MM.1S (cell line): ENCODE measurements around the gene KLHL36.

Source experiments
- DNase-seq: peaks from one replicate; pipeline ENCODE4 v3.0.0-alpha.2; 2015
- H2AFZ ChIP-seq: fragments of 300-600 bp; sonication (generic); 2 replicates; pipeline ENCODE4 v1.6.0; 2016; ENCODE audit warnings: antibody characterized with exemption, low read length
- H3F3A ChIP-seq: fragments of 300-600 bp; sonication (generic); 2 replicates; pipeline ENCODE4 v1.6.1; 2016; ENCODE audit warnings: mild to moderate bottlenecking, antibody characterized with exemption, low read length, moderate library complexity, mixed read lengths; ENCODE audit not compliant: insufficient read depth
- H3K27ac ChIP-seq: fragments of 300-600 bp; sonication (generic); 2 replicates; pipeline ENCODE4 v1.5.1; 2016; ENCODE audit warnings: mild to moderate bottlenecking, low read length
- H3K27me3 ChIP-seq: fragments of 300-600 bp; sonication (generic); replicated peaks from 2 replicates; pipeline ENCODE4 v1.6.0; 2016; ENCODE audit warnings: low read length; ENCODE audit not compliant: insufficient read depth
- H3K36me3 ChIP-seq: fragments of 300-600 bp; sonication (generic); replicated peaks from 2 replicates; pipeline ENCODE4 v1.6.1; 2016; ENCODE audit warnings: mild to moderate bottlenecking, low read length, mixed read lengths; ENCODE audit not compliant: insufficient read depth
- H3K4me1 ChIP-seq: fragments of 300-600 bp; sonication (generic); 2 replicates; pipeline ENCODE4 v1.6.1; 2016; ENCODE audit warnings: low read length, mixed read lengths
- H3K4me2 ChIP-seq: fragments of 300-600 bp; sonication (generic); 2 replicates; pipeline ENCODE4 v1.6.0; 2016; ENCODE audit warnings: low read depth, low read length
- H3K4me3 ChIP-seq: fragments of 300-600 bp; sonication (generic); 2 replicates; pipeline ENCODE4 v1.5.1; 2016; ENCODE audit warnings: low read length, mixed read lengths
- H3K79me2 ChIP-seq: fragments of 300-600 bp; sonication (generic); 2 replicates; pipeline ENCODE4 v1.6.1; 2016; ENCODE audit warnings: mixed run types, low read length, mixed read lengths
- H3K9ac ChIP-seq: fragments of 300-600 bp; sonication (generic); 2 replicates; pipeline ENCODE4 v1.6.1; 2016; ENCODE audit warnings: low read length, mixed read lengths
- H3K9me2 ChIP-seq: fragments of 300-600 bp; sonication (generic); replicated peaks from 2 replicates; pipeline ENCODE4 v1.6.1; 2016; ENCODE audit warnings: mild to moderate bottlenecking, low read length, mixed read lengths; ENCODE audit not compliant: insufficient read depth
- H3K9me3 ChIP-seq: fragments of 300-600 bp; sonication (generic); replicated peaks from 2 replicates; pipeline ENCODE4 v1.6.1; 2016; ENCODE audit warnings: mild to moderate bottlenecking, low read length, mixed read lengths; ENCODE audit not compliant: insufficient read depth
- H4K20me1 ChIP-seq: fragments of 300-600 bp; sonication (generic); 2 replicates; pipeline ENCODE4 v1.6.1; 2016; ENCODE audit warnings: mild to moderate bottlenecking, low read length, moderate library complexity, mixed read lengths; ENCODE audit not compliant: insufficient read depth
- CTCF ChIP-seq: fragments of 300-600 bp; sonication (generic); IDR thresholded peaks from 2 replicates; pipeline ENCODE4 v1.5.1; 2016; ENCODE audit warnings: antibody characterized with exemption, low read length, mixed read lengths
- EZH2 ChIP-seq: fragments of 300-600 bp; sonication (generic); optimal IDR thresholded peaks from 2 replicates; pipeline ENCODE3; 2017; ENCODE audit warnings: low read depth, mild to moderate bottlenecking, antibody characterized with exemption, low read length, mixed read lengths
- EZH2phosphoT487 ChIP-seq: fragments of 300-600 bp; sonication (generic); IDR thresholded peaks from 2 replicates; pipeline ENCODE4 v1.6.1; 2018; ENCODE audit warnings: antibody characterized with exemption, low read length

Gene KLHL36

DNA sequence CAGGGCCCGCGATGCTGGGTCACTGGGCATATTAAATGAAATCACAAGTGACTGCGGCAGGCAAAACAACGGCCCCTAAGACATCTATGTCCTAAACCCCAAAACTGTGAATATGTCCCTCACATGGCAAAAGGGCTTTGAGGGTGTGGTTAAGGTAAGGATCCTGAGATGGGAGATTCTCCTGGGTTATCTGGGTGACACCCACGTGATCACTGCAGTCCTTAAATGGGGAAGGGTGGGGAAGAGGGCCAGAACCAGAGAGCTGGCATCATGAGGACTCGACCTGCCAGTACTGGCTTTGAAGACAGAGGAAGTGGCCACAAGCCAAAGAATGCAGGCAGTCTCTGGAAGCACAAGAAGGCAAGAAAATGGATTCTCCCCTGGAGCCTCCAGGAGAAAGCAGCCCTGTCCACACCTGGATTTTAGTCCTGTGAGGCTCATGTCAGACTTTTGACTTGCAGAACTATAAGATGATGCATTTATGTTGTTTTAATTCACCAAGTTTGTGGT lies 42.9 kb upstream of the KLHL36 start:
- no peaks in the 10 kb centered on the region for H3K9me3 ChIP-seq
- no peaks in the 10 kb centered on the region for H3K79me2 ChIP-seq
- no peak for DNase-seq
- no peak overlapping the region for H3K9ac ChIP-seq
- H4K20me1 ChIP-seq, result no peaks in the 10 kb centered on the region
- H3F3A ChIP-seq, result no peaks in the 10 kb centered on the region
- H3K27me3 ChIP-seq, result no peaks in the 10 kb centered on the region
- H2AFZ ChIP-seq, result no peak overlapping the region
- no peaks in the 10 kb centered on the region for H3K36me3 ChIP-seq
- H3K4me1 ChIP-seq, result no peaks in the 10 kb centered on the region; the same call in 1 of the 2 replicates
- H3K27ac ChIP-seq, result no peak overlapping the region
- H3K4me2 ChIP-seq, result no peak overlapping the region
- no peak overlapping the region for H3K4me3 ChIP-seq
- no peak for TF ChIP-seq EZH2phosphoT487
- no peak for TF ChIP-seq EZH2
- no peak for TF ChIP-seq CTCF
- no peaks in the 10 kb centered on the region for H3K9me2 ChIP-seq

DNA sequence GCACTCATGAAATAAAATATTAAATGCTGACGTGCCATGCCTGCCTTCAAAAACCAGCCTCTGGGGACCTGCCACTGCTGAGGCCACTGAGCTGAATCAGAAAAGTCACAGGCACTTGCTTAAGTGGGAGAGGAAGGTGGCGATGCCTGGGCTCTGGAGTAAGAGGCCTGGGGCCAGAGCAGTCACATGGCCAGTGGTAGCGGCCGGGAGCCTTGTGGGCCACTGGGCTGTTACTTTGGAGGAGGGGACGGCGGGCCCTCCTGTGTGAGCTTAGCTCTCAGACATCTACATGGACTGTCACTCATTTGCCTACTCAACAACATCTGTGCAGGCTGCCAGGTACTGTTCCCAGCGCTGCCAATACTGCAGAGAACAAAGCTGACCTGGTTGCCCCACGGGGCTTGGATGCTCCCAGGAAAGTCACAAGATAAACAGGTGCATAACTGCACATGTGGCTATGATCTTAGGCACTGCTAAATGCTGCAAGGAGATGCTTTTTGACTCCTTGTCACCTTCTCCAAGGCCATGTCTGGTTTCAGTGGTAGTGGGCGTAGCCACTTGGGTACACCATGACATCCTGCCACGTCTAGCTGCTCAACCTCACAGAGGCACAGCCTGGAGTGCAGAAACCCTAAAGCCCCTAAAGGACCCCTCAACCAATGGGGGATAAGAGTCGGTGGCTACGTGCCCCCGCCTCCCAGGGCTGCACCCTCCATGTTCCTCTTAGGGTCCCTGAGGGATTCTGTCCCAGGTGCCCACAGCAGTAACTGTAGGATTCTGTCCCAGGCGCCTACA lies 42.0 kb upstream of the KLHL36 start:
- Histone ChIP-seq H3K36me3 (no peaks in the 10 kb centered on the region), H3K9me3 (no peaks in the 10 kb centered on the region), H3K9me2 (no peaks in the 10 kb centered on the region), H3K9ac (no peak overlapping the region), H3F3A (no peaks in the 10 kb centered on the region), H3K27me3 (no peaks in the 10 kb centered on the region), H2AFZ (no peak overlapping the region), H4K20me1 (no peaks in the 10 kb centered on the region), H3K27ac (no peak overlapping the region), H3K4me3 (no peak overlapping the region), H3K4me1 (no peaks in the 10 kb centered on the region), H3K79me2 (no peaks in the 10 kb centered on the region), H3K4me2 (no peak overlapping the region)
- TF ChIP-seq CTCF (no peak), EZH2phosphoT487 (no peak), EZH2 (no peak)
- no peak for DNase-seq

DNA sequence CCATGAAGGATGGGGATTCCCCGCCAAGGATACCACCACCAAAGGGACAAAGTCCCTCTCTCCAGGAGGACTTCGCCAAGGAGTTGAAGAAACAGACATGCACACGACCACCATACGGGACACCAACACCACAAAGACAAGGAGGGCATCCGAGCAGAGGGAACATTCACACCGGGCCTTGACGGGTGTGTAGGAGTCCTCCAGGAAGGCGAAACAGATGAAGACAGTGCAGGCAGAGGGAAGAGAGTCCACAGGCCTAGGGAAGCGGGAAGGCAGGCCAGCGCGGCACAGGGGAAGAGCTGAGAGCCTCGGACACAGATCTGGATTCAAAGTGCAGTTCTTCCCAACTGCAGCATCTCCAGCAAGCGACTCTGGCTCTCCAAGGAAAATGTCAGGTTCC lies 41.2 kb upstream of the KLHL36 start:
- DNase-seq, result no peak
- no peaks in the 10 kb centered on the region for H3K9me2 ChIP-seq
- no peaks in the 10 kb centered on the region for H4K20me1 ChIP-seq
- no peaks in the 10 kb centered on the region for H3K79me2 ChIP-seq
- no peaks in the 10 kb centered on the region for H3K4me1 ChIP-seq
- no peaks in the 10 kb centered on the region for H3K27me3 ChIP-seq
- H3K4me3 ChIP-seq, result no peak overlapping the region
- no peak for TF ChIP-seq CTCF
- TF ChIP-seq EZH2phosphoT487, result no peak
- no peak for TF ChIP-seq EZH2
- no peaks in the 10 kb centered on the region for H3F3A ChIP-seq
- H3K4me2 ChIP-seq, result no peak overlapping the region
- H3K27ac ChIP-seq, result no peak overlapping the region
- no peaks in the 10 kb centered on the region for H3K9me3 ChIP-seq
- H2AFZ ChIP-seq, result no peak overlapping the region
- no peaks in the 10 kb centered on the region for H3K36me3 ChIP-seq
- no peak overlapping the region for H3K9ac ChIP-seq
